H1 (cell line): Measurements from ENCODE around the gene BCAP31. TPM values are rescaled to one million over a fixed set of nuclear protein-coding genes. Genes with fewer than 3 reads are reported as not detected.

ENCODE experiments used
- ZNF274 ChIP-seq: IDR thresholded peaks from 2 replicates; pipeline ENCODE4 v1.7.0; 2012; ENCODE audit warnings: low read length, borderline replicate concordance; ENCODE audit errors: extremely low read depth
- polyA plus RNA-seq, 7 experiments: library from polyadenylated mRNA; depleted of rRNA in 3 of 7; stranded (reverse) in 5 of 7; unstranded in 2 of 7; fragments of >200 nt in 5 of 7; fragments of 200-250 nt in 2 of 7; gene quantifications; 1 replicate in 5 of 7; 2 replicates in 1 of 7; 4 replicates in 1 of 7; pipeline versions ENCODE4 v1.2.1 to v1.2.3, GENCODE V29; 2011 to 2013; ENCODE audit warnings: missing spikeins in 2 of 7, mixed read lengths in 2 of 7
- total RNA-seq: library from RNA; stranded (reverse); fragmentation: NEBNext Ultra II Directional; extraction: Animal tissue kit (Norgen Biotek cat#: 25700); gene quantifications from 2 replicates; pipeline ENCODE4 v1.2.1, GENCODE V29; 2021
- TF ChIP-seq, protein P1 (sequence below): fragments of 300-600 bp; sonication (generic); IDR thresholded peaks from 2 replicates; pipeline ENCODE4 v1.7.1; 2012; ENCODE audit warnings: low read length, moderate library complexity, mild to moderate bottlenecking, inconsistent platforms; ENCODE audit not compliant: insufficient replicate concordance

The BCAP31 gene
- total and polyA plus RNA-seq, 2 of the 8 experiments (the other 6 are each of a cell fraction or from before 2014, with no cell fraction given), result 136 to 159 TPM

- TF ChIP-seq, protein P1, sequence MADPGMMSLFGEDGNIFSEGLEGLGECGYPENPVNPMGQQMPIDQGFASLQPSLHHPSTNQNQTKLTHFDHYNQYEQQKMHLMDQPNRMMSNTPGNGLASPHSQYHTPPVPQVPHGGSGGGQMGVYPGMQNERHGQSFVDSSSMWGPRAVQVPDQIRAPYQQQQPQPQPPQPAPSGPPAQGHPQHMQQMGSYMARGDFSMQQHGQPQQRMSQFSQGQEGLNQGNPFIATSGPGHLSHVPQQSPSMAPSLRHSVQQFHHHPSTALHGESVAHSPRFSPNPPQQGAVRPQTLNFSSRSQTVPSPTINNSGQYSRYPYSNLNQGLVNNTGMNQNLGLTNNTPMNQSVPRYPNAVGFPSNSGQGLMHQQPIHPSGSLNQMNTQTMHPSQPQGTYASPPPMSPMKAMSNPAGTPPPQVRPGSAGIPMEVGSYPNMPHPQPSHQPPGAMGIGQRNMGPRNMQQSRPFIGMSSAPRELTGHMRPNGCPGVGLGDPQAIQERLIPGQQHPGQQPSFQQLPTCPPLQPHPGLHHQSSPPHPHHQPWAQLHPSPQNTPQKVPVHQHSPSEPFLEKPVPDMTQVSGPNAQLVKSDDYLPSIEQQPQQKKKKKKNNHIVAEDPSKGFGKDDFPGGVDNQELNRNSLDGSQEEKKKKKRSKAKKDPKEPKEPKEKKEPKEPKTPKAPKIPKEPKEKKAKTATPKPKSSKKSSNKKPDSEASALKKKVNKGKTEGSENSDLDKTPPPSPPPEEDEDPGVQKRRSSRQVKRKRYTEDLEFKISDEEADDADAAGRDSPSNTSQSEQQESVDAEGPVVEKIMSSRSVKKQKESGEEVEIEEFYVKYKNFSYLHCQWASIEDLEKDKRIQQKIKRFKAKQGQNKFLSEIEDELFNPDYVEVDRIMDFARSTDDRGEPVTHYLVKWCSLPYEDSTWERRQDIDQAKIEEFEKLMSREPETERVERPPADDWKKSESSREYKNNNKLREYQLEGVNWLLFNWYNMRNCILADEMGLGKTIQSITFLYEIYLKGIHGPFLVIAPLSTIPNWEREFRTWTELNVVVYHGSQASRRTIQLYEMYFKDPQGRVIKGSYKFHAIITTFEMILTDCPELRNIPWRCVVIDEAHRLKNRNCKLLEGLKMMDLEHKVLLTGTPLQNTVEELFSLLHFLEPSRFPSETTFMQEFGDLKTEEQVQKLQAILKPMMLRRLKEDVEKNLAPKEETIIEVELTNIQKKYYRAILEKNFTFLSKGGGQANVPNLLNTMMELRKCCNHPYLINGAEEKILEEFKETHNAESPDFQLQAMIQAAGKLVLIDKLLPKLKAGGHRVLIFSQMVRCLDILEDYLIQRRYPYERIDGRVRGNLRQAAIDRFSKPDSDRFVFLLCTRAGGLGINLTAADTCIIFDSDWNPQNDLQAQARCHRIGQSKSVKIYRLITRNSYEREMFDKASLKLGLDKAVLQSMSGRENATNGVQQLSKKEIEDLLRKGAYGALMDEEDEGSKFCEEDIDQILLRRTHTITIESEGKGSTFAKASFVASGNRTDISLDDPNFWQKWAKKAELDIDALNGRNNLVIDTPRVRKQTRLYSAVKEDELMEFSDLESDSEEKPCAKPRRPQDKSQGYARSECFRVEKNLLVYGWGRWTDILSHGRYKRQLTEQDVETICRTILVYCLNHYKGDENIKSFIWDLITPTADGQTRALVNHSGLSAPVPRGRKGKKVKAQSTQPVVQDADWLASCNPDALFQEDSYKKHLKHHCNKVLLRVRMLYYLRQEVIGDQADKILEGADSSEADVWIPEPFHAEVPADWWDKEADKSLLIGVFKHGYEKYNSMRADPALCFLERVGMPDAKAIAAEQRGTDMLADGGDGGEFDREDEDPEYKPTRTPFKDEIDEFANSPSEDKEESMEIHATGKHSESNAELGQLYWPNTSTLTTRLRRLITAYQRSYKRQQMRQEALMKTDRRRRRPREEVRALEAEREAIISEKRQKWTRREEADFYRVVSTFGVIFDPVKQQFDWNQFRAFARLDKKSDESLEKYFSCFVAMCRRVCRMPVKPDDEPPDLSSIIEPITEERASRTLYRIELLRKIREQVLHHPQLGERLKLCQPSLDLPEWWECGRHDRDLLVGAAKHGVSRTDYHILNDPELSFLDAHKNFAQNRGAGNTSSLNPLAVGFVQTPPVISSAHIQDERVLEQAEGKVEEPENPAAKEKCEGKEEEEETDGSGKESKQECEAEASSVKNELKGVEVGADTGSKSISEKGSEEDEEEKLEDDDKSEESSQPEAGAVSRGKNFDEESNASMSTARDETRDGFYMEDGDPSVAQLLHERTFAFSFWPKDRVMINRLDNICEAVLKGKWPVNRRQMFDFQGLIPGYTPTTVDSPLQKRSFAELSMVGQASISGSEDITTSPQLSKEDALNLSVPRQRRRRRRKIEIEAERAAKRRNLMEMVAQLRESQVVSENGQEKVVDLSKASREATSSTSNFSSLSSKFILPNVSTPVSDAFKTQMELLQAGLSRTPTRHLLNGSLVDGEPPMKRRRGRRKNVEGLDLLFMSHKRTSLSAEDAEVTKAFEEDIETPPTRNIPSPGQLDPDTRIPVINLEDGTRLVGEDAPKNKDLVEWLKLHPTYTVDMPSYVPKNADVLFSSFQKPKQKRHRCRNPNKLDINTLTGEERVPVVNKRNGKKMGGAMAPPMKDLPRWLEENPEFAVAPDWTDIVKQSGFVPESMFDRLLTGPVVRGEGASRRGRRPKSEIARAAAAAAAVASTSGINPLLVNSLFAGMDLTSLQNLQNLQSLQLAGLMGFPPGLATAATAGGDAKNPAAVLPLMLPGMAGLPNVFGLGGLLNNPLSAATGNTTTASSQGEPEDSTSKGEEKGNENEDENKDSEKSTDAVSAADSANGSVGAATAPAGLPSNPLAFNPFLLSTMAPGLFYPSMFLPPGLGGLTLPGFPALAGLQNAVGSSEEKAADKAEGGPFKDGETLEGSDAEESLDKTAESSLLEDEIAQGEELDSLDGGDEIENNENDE, result no peak
- TF ChIP-seq ZNF274, result no peak
- TF ChIP-seq, all 59 proteins: peak for 0
Observed at GRCh38 chrX:153702336-153703035, 21.7 kb downstream of the BCAP31 start (continued).
